HG03095 (cell line): ENCODE measurements around the gene CCL8.
"Not testable (repeated sequence)": the region's sequence is repeated elsewhere in the genome, so short reads cannot be mapped to it uniquely, and the experiment has no call there.

Experiments
- ATAC-seq: cut with Tn5 transposase; IDR thresholded peaks from one replicate; pipeline ENCODE4 v1.9.1; 2021; ENCODE audit warnings: moderate library complexity; ENCODE audit not compliant: unreplicated experiment

CCL8 gene

DNA sequence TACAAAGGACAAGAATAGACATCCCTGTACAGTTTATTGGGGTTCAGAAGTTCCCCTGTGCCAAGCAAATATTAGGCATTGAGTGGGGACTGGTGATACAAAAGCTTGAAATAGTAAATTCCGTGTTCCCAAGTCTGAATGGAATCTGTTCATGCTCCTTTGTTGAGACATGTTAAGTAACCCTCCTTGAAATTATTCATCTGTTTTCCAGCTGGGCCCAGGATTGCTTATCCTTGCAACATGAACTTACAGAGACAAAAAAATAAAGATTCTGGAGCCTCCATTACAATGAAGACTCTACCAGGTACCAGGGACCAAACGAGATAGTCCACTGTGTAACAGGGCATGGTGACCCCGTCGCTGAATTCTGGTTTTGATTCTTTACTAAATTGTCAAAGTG, 6.1 kb upstream of the CCL8 start:
- no peak for ATAC-seq

DNA sequence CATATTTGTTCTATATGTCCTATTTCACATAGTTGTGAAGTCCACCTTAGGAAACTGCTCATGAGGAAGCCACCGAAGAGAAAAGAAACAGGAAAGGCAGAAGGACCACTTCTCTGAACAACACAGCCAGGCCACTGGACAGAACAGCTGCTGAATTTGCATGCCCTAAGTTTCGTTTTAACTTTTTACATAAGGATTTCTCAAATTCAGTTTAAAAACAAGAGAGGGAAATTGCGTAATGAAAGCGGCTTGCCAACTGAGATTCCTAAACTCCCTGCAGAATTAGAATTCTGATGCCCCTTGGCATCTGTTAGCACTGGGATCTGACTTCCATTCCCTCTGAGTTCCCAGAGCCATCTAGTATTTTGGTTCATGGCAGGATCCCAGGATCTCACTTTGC, 5.0 kb upstream of the CCL8 start:
- no peak for ATAC-seq

DNA sequence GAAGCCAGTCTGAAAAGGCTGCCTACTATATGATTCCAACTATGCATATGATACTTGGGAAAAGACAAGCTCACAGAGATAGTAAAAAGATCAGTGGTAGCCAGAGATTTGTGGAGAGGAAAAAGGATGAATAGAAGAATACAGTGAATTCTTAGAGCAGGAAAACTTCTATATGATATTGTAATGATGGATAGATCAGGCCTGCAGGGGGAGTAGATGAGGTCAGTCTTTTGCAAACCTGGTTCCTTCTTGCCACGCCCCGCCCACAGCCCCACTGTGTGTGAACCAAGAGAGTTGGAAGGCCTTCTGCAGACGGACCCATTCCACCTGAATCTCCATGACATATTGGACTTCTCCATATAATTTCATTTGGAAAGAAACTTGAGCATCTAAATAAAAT, 761 bp upstream of the CCL8 start:
- no peak for ATAC-seq

DNA sequence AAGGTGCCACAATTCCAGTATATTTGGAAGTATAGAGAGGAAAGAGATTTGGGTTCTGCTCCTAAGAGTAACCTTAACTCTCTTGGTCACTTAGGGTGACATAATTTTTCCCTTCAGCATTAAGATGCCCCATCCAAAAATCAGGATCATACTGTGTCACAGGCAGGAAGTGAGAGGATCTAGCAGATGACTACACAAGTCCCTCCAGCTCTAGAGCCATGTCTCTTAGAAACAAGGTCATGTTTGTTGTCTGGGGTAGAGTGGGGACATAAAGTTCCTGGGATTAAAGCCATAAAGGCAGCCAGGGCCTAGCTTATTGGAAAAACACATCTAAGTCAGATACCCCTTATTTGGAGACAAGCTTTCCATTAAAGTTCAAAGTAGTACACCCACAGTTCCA, 2.7 kb downstream of the CCL8 start:
- no peak for ATAC-seq

DNA sequence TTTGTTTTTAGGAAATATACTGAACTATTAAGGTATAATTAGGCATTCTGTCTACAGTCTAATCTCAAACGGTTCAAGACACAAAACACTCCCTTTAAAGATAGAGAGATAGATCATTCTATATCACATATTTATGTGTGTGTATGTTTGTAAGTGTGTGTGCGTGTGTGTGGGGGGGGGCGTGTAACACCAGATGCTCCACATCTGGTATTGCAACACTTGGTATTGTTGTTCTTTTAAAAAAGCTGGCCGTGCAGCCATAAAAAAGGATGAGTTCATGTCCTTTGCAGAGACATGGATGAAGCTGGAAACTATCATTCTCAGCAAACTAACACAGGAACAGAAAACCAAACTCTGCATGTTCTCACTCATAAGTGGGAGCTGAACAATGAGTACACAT, 8.3 kb downstream of the CCL8 start:
- not testable (repeated sequence) for ATAC-seq

DNA sequence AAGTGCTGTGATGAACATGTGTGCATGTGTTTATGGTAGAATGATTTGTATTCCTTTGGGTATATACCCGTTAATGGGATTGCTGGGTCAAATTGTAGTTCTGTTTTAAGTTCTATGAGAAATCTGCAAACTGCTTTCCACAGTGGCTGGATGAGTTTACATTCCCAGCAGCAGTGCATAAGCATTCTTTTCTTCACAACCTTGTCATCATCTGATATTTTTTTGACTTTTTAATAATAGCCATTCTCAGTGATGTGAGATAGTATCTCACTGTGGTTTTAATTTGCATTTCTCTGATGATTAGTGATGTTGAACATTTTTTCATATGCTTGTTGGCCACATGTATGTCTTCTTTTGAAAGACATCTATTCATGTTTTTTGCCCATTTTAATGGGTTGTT, 18.5 kb downstream of the CCL8 start:
- ATAC-seq, result no peak

DNA sequence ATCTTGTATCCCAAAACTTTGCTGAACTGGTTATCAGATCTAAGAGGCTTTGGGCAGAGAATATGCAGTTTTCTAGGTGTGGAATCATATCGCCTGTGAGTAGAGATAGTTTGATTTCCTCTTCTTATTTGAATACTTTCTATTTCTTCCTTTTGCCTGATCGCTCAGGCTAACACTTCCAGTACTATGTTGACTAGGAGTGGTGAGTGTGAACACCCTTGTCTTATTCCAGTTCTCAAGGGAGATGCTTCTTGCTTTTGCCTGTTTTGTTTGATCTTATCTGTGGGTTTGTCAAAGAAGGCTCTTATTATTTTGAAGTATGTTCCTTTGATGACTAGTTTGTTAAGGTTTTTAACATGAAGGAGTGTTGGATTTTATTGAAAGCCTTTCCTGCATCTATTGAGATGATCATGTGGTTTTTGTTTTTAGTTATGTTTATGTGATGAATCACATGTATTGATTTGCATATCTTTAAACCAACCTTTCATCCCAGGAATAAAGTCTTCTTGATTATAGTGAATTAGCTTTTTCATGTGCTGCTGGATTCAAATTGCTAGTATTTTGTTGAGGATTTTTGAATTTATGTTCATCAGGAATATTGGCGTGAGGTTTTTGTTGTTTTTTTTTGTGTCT, 20.0 kb downstream of the CCL8 start:
- ATAC-seq, result no peak

DNA sequence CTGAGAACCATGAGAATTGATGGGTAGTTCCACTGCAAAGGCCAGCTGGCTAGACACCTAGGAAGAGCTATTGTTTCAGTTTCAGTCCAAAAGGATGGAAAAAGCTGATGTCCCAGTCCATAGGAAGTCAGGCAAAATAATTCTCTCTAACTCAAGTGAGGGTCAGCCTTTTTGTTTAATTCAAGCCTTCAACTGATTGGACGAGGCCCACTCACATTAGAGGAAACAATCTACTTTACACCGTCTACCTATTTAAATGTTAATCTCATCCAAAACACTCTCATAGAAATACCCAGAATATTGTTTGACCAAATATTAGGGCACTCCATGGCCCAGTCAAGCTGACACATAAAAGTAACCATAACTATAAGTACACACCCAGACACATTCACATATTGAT, 22.7 kb downstream of the CCL8 start:
- ATAC-seq, result no peak

DNA sequence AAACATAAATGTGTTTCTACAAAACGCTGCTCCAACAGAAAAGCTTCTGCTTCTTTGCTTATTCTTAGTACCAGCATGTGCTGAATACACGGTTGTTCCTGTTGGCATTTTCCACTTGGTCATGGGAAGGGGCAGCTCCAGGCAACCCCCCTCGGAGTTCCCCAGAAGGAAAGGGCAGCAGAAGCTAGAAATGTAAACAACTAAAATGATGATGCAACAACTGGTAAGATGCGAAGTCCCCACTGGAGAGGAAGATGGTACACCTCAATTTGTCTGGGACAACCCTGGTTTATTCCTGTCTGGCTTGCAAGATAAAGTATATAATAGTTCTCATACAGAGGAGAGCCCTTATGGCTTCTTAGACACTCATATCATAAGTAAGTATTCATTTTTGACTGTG, 27.8 kb downstream of the CCL8 start:
- no peak for ATAC-seq

DNA sequence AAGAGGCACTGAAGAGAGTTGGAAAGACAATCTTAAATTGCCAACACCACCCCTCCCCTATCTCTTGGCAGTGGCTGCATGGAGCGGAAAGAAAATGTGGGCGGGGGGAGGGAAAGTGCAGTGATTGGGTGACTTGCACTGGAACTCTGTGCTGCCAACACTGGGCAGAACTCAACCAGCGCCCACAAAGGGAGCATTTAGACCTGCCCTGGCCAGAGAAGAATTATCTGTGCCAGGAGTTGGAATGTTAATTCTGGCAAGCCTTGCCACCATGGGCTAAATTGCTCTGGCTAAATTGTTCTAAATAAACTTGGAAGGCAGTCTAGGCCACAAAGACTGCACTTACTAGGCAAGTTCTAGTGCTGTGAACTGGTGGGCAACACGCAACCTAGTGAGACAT, 30.5 kb downstream of the CCL8 start:
- no peak for ATAC-seq

DNA sequence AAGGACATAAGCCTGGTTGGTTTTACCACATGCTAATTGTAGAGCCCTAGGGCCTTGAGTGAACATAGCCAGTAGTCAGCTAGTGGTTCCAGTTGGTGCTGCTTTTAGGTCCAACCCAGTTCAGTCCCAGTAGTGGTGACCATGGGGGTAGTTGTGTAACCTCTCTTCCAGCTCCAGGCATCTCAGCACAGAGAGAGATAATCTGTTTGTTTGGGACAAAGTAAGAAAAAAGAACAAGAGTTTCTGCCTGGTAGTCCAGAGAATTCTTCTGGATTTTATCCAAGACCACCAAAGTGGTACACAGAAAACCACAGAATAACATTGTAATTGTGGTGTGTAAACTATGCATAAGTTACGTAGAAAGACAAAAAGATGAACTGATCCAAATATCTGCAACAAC, 31.9 kb downstream of the CCL8 start:
- ATAC-seq, result no peak

DNA sequence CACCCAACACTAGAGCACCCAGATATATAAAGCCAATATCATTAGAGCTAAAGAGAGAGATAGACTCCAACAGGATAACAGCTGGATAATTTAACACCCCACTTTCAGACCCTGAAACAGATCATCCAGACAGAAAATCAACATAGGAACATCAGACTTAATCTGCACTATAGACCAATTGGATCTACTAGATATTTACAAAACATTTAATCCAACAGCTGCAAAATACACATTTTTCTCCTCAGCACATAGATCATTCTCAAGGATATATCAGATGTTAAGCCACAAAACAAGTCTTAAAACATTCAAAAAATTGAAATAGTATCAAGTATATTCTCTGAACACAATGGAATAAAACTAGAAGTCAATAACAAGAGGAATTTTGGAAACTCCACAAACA, 33.0 kb downstream of the CCL8 start:
- ATAC-seq, result no peak

DNA sequence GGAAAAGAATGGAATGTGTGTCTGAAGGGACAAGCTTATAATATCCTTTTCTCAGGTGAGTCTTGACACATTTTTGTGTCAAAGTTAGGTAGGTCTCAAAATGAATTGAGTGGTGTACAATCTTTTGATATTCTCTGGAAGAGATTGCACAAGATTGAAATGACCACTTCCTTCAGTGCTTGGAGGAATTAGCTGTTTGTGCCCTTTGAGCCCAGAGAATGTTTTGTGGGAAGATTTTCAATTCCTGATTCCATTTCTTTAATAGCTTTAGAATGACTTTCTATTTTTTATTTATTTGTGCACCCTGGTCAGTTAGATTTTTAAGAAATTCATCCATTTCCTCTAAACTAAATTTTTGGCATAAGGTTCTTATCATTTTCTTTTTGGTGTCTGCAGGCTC, 35.4 kb downstream of the CCL8 start:
- no peak for ATAC-seq

DNA sequence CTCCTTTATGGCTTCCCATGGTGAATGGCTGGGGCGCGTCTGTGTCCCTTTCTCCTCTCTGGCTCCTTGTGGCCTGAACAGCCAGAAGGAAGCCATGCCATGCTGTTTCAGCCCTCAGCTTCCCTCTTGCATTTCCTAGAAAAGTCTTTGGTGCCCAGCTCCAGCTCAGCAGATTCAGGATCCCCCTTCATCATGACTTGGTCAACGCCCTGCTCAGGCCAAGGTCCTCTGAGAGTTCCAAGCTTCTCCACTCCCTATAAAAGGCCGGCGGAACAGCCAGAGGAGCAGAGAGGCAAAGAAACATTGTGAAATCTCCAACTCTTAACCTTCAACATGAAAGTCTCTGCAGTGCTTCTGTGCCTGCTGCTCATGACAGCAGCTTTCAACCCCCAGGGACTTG, 37.0 kb downstream of the CCL8 start, which contains the start of gene CCL13:
CCL13 (plus strand) TSS at position 287 of the 400 bp plus-strand sequence; CDS start at position 334, 47 bp downstream.
- no peak for ATAC-seq

DNA sequence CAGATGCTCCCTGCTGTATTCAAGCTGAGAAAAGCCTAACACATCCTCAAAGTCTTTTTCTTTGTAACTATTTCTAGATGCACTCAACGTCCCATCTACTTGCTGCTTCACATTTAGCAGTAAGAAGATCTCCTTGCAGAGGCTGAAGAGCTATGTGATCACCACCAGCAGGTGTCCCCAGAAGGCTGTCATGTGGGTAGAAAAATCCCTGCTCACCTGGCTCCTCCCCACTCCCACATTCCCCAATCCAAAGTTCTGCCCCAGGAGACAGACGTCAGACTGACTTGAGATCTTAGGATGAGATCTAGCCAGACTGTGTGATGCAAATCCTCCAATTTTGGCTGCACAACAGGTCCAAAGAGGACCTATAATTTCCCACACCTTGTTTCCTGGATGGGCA, 38.2 kb downstream of the CCL8 start:
- no peak for ATAC-seq

DNA sequence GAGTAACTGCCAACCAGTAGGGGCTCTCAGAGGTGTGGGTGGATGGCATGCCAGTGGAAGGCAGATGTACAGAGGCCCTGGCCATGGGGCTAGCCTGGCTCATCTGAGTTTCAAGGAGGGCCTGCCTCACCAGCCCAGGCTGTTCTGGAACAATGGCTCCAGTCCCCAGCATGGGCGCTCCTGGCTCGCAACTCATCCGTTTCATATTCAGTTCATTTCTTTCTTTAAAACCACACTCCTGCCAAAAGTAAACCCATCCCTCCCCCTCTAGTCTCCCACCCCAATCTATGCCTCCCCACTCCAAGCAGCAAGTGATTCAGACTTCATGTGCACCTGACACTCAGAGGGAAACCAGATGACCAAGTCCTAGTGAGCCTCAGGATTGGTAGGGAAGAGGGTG, 39.4 kb downstream of the CCL8 start:
- ATAC-seq, result no peak

DNA sequence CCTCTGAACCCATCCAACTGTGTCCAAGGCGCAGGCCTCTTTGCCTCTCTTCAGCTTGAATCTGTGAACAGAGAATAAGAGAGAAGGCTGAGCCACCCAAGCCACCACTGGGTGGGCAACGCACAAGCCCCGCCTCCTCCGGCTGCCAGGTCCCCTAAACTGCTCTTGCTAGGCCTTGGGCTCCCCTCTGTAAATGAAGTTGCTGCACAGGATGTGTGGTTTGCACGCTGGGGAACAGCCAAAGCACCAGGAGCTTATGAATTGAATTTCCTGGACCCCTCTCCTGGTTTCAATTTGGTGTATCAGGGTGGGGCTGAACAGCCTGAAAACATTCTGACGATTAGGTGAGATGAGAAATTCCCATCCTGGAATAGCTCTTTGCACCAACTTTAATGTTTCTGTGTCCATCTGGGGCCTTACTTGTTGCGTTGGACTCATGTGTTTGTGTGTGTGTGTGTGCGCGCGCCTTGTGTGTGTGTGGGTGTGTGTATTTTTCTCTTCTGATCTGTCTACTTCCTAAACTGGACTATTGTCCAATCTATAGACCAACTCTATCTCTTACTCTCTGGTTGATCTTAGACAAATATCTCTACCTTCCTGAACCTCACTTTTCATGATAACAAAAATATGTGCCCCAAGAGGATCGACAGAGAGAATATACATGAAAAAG, 41.5 kb downstream of the CCL8 start:
- ATAC-seq, result no peak

DNA sequence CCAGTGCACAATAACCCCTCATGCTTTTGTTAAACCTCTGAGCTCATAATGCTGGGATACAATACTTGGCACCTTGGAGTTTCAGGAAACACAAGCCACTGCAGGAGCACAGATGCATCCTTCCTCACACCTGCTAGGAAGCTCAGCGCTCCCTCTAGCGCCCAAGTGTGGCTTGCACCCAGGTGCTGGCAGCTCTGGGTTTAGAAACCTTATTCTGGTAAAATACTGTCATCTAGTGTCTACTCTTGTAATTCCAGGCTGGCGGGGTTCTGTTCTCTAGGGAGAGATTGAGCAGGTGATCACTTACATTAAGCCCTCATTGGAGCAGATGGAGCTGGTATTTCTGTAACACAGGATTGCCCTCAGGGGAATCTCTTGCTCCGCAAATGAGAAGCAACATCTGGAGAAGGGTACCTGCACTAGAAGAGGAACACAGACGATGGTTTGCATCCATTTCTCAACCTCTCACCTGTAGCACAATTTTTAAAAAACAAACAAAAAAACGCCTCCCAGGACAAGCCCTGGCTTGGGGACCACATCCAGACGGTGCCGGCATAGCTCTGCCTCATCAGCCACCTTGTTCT, 42.3 kb downstream of the CCL8 start:
- no peak for ATAC-seq

DNA sequence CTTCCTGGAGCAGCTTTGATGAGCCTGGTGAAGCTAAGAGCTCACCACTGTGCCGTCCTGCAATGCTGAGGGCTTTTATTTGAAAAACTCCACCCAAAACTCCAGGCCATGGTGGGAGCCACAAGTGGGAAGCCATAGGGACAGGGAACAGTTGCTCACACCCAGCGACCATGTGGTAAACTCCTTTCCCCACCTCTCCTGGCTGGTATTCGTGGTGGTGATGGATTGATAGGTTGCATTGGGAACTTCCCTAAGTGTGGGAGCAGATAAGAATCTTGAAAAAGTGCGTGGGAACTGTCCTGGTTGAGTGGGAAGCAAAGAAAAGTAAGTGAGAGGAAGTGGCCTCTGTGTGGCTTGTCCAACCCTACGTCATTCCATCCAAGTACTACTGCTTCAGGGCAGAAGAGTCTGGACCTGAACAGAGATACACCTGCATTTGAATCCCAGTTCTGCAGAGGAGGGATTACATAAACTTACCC, 44.0 kb downstream of the CCL8 start, which contains the start of gene CCL1:
CCL1 (minus strand) TSS at position 51 of the 479 bp plus-strand sequence. CDS start 72 bp downstream, outside the sequence.
- no peak for ATAC-seq

DNA sequence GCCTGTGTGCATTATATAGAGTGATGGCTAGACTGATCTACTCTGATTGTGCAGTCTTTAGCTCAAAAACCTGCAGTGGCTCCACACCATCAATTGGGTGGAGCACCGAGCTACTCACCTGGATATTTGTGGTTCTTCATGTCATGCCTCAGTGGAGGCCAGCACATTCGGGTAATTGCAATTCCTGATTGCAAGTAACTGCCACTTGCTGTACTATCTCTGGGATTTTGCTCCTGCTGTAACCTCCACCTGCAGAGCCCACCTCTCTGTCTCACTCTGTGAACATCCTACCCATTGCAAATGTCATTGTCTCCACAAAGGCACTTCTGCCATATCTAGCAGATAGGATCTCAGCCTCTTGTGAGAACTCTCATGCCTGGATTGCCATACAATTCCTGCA, 45.5 kb downstream of the CCL8 start:
- no peak for ATAC-seq

DNA sequence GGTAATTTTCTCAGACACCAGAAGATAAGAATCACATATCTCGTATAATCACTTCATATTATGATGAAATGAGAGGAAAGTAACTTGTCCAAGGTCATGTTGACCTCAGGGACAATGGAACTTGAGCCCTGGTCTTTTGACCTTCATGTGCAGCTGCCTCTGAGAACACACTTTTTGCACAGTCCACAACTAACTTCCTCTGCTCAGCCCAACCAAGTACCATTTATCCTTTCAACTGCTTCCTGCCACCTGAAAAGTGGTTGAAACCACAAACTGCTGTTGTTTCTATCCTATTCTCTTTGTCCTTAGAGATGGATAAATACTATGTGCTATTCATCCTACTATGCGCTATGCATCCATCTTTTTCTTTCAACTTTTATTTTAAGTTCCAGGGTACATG, 46.1 kb downstream of the CCL8 start:
- no peak for ATAC-seq

DNA sequence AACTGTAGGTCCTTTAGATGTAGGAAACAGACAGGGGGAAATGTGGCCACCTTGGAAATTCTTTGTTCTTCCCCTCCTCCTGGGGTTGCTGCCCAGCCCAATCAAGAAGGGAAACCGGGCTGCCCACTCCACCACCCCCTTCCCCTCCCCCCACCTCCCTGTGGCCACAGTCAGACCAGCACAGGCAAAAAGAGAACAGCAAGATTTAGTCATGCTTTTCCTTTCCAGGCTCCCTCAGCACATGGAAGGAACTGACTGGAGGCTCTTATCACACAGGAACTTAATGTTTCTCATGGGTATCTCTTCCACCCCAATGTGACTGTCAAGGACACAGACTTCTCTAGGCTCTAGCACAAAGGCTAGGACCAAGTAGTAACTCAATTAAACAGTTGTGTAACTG, 46.8 kb downstream of the CCL8 start:
- ATAC-seq, result no peak
